ENCODE data around the gene ALDH1L1. TPM values are rescaled to one million over a fixed set of nuclear protein-coding genes. Genes with fewer than 3 reads are reported as not detected.

Gene ALDH1L1
- total RNA-seq, 1 experiment from 2014 or later: not detected

GRCh38 chr3:126128504-126129397, 51.6 kb downstream of the ALDH1L1 start:
- H3K9me2 ChIP-seq (replicated peaks; ENCODE audit: low read length): no peaks in the 10 kb centered on the region
- peaks cover 12% of the 10 kb centered on the region for H3K4me1 ChIP-seq (ENCODE audit: insufficient read depth, low read length)
- no peak overlapping the region for H2AFZ ChIP-seq (ENCODE audit: low read length)
- no peaks in the 10 kb centered on the region for H3K9me3 ChIP-seq (ENCODE audit: low read length)
- intact Hi-C loops (cut with micrococcal nuclease): no loop called here
- ATAC-seq (no peak), DNase-seq (no peak)
- peak overlapping the region; percentile 45; the same call in 1 of the 2 replicates for H3K4me2 ChIP-seq (ENCODE audit: low read length)
- H4K20me1 ChIP-seq (ENCODE audit: low read length): no peaks in the 10 kb centered on the region
- TF ChIP-seq EZH2phosphoT487 (IDR thresholded peaks at IDR 0.05; ENCODE audit: borderline replicate concordance, low read length) (no peak), EZH2 (IDR thresholded peaks at IDR 0.05; ENCODE audit: low read length, unreplicated experiment) (no peak)
- TF ChIP-seq, protein P1, sequence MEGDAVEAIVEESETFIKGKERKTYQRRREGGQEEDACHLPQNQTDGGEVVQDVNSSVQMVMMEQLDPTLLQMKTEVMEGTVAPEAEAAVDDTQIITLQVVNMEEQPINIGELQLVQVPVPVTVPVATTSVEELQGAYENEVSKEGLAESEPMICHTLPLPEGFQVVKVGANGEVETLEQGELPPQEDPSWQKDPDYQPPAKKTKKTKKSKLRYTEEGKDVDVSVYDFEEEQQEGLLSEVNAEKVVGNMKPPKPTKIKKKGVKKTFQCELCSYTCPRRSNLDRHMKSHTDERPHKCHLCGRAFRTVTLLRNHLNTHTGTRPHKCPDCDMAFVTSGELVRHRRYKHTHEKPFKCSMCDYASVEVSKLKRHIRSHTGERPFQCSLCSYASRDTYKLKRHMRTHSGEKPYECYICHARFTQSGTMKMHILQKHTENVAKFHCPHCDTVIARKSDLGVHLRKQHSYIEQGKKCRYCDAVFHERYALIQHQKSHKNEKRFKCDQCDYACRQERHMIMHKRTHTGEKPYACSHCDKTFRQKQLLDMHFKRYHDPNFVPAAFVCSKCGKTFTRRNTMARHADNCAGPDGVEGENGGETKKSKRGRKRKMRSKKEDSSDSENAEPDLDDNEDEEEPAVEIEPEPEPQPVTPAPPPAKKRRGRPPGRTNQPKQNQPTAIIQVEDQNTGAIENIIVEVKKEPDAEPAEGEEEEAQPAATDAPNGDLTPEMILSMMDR (conservative IDR thresholded peaks at IDR 0.05; ENCODE audit: low read depth, low read length): no peak
- ChIA-PET CTCF (no interaction called here), POLR2A (ENCODE audit: unreplicated experiment) (no interaction called here)
- no peak overlapping the region for H3K4me3 ChIP-seq (ENCODE audit: low read length)
- no peaks in the 10 kb centered on the region for H3K27me3 ChIP-seq (ENCODE audit: low read length)
- no peaks in the 10 kb centered on the region for H3F3A ChIP-seq (ENCODE audit: low read length, unreplicated experiment)
- no TSS peak for BruUV-seq (replicated peaks)
- H3K27ac ChIP-seq (ENCODE audit: low read length): no peak overlapping the region
- no peaks in the 10 kb centered on the region for H3K36me3 ChIP-seq (ENCODE audit: low read depth, low read length)
- no peak overlapping the region for H3K9ac ChIP-seq (ENCODE audit: low read length)
- H3K79me2 ChIP-seq (ENCODE audit: low read length): no peaks in the 10 kb centered on the region

DNA sequence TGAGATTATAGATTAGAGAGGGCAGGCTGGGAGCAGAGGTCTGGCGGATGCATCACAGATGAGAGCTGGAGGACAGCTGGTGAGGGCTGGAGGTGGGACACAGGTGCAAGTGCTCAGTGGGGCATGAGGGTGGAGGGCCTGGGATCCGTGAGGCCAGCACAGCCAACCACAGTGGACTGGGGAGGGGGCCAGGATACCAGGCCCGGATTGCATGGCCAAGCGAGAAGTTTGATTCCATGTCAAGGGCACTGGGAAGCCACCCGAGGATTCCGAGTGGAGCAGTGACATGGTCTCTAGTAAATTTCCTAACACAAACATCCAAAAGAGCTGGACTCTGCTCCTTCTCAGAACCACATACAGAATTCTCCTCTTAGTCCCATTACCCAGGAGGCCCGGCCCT, 52.5 kb downstream of the ALDH1L1 start:
- H3K9me2 ChIP-seq (replicated peaks; ENCODE audit: low read length): no peaks in the 10 kb centered on the region
- ATAC-seq: no peak
- no peaks in the 10 kb centered on the region for H3K79me2 ChIP-seq (ENCODE audit: low read length)
- no TSS peak for BruUV-seq (replicated peaks)
- no peak for DNase-seq
- no peaks in the 10 kb centered on the region for H3K27me3 ChIP-seq (ENCODE audit: low read length)
- H3K9me3 ChIP-seq (ENCODE audit: low read length): no peaks in the 10 kb centered on the region
- H3K4me3 ChIP-seq (ENCODE audit: low read length): no peak overlapping the region
- H3K36me3 ChIP-seq (ENCODE audit: low read depth, low read length): no peaks in the 10 kb centered on the region
- intact Hi-C loops (cut with micrococcal nuclease): no loop called here
- H2AFZ ChIP-seq (ENCODE audit: low read length): no peak overlapping the region
- TF ChIP-seq EZH2phosphoT487 (IDR thresholded peaks at IDR 0.05; ENCODE audit: borderline replicate concordance, low read length): no peak
- ChIA-PET CTCF (no interaction called here), POLR2A (ENCODE audit: unreplicated experiment) (no interaction called here)
- H3K9ac ChIP-seq (ENCODE audit: low read length): no peak overlapping the region
- H4K20me1 ChIP-seq (ENCODE audit: low read length): no peaks in the 10 kb centered on the region
- H3F3A ChIP-seq (ENCODE audit: low read length, unreplicated experiment): no peaks in the 10 kb centered on the region
- H3K4me1 ChIP-seq (ENCODE audit: insufficient read depth, low read length): peaks cover 12% of the 10 kb centered on the region
- no peak overlapping the region for H3K4me2 ChIP-seq (ENCODE audit: low read length)
- H3K27ac ChIP-seq (ENCODE audit: low read length): no peak overlapping the region

DNA sequence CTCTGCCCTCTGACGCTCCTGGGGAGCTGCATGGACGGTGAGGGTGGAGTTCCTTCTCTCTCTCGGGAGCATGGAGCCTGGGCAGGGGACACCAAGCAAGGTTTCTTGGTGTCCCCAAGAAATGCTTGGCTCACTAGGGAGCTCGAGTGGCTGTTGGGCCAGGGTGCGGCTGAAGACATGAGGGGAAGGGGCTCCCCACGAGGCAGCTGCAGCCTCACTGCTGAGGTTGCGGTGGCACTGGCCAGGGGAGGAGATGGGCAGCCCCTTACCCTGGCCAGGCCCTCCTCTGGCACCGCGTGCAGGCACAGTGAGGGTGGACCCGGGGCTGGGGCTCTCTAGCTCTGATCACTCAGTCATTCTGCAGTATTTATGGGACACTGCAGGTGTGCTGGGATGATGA, 52.9 kb downstream of the ALDH1L1 start:
- H3F3A ChIP-seq (ENCODE audit: low read length, unreplicated experiment): no peaks in the 10 kb centered on the region
- H3K4me1 ChIP-seq (ENCODE audit: insufficient read depth, low read length): peaks cover 12% of the 10 kb centered on the region
- TF ChIP-seq EZH2phosphoT487 (IDR thresholded peaks at IDR 0.05; ENCODE audit: borderline replicate concordance, low read length) (no peak), EZH2 (IDR thresholded peaks at IDR 0.05; ENCODE audit: low read length, unreplicated experiment) (no peak)
- TF ChIP-seq, protein P1 (conservative IDR thresholded peaks at IDR 0.05; ENCODE audit: low read depth, low read length): no peak
- H3K4me2 ChIP-seq (ENCODE audit: low read length): no peak overlapping the region
- ChIA-PET POLR2A (ENCODE audit: unreplicated experiment) (no interaction called here), CTCF (no interaction called here)
- H3K9me3 ChIP-seq (ENCODE audit: low read length): no peaks in the 10 kb centered on the region
- H3K79me2 ChIP-seq (ENCODE audit: low read length): no peaks in the 10 kb centered on the region
- no peak overlapping the region for H2AFZ ChIP-seq (ENCODE audit: low read length)
- H3K36me3 ChIP-seq (ENCODE audit: low read depth, low read length): no peaks in the 10 kb centered on the region
- no peaks in the 10 kb centered on the region for H4K20me1 ChIP-seq (ENCODE audit: low read length)
- no peak for ATAC-seq
- intact Hi-C loops (cut with micrococcal nuclease): no loop called here
- no peak overlapping the region for H3K9ac ChIP-seq (ENCODE audit: low read length)
- no peaks in the 10 kb centered on the region for H3K9me2 ChIP-seq (replicated peaks; ENCODE audit: low read length)
- DNase-seq: no peak
- H3K27ac ChIP-seq (ENCODE audit: low read length): no peak overlapping the region
- no TSS peak for BruUV-seq (replicated peaks)
- no peaks in the 10 kb centered on the region for H3K27me3 ChIP-seq (ENCODE audit: low read length)
- H3K4me3 ChIP-seq (ENCODE audit: low read length): no peak overlapping the region

Measured in PC-3 (cell line).